Progenitor cell of endocrine pancreas (in vitro differentiated cells): ENCODE results near the gene CDH26. TPM values are rescaled to one million over a fixed set of nuclear protein-coding genes. Genes with fewer than 3 reads are reported as not detected.

Source experiments
- DNase-seq: peaks from one replicate; pipeline ENCODE4 v3.0.0; 2021; ENCODE audit warnings: low spot score; ENCODE audit not compliant: unreplicated experiment
- H3K27ac Mint-ChIP-seq: 2 replicates; pipeline ENCODE4 v1.8.0; 2021; ENCODE audit warnings: mild to moderate bottlenecking, moderate library complexity, mixed read lengths
- H3K27me3 Mint-ChIP-seq: 2 replicates; pipeline ENCODE4 v1.8.0; 2021; ENCODE audit warnings: mixed read lengths
- H3K36me3 Mint-ChIP-seq: 2 replicates; pipeline ENCODE4 v1.8.0; 2022; ENCODE audit warnings: mixed read lengths; ENCODE audit not compliant: insufficient read depth
- H3K4me1 Mint-ChIP-seq: 2 replicates; pipeline ENCODE4 v1.8.0; 2021; ENCODE audit warnings: low read depth, mixed read lengths
- H3K4me3 Mint-ChIP-seq: 2 replicates; pipeline ENCODE4 v1.8.0; 2021; ENCODE audit warnings: low read depth, mild to moderate bottlenecking, moderate library complexity, mixed read lengths
- H3K9me3 Mint-ChIP-seq: 2 replicates; pipeline ENCODE4 v1.8.0; 2021; ENCODE audit warnings: low read depth, mixed read lengths
- total RNA-seq: library from RNA; stranded (reverse); gene quantifications from 2 replicates; pipeline ENCODE4 v1.2.1, GENCODE V29; 2021
- TF ChIP-seq, protein P1 (sequence below): fragments of 200-600 bp; sonication (generic); IDR thresholded peaks from one replicate; pipeline ENCODE4 v1.5.0; 2021; ENCODE audit warnings: antibody characterized with exemption, mild to moderate bottlenecking; ENCODE audit not compliant: unreplicated experiment

Gene CDH26
- total RNA-seq, 1 donor from 2014 or later = 17.1 TPM

DNA sequence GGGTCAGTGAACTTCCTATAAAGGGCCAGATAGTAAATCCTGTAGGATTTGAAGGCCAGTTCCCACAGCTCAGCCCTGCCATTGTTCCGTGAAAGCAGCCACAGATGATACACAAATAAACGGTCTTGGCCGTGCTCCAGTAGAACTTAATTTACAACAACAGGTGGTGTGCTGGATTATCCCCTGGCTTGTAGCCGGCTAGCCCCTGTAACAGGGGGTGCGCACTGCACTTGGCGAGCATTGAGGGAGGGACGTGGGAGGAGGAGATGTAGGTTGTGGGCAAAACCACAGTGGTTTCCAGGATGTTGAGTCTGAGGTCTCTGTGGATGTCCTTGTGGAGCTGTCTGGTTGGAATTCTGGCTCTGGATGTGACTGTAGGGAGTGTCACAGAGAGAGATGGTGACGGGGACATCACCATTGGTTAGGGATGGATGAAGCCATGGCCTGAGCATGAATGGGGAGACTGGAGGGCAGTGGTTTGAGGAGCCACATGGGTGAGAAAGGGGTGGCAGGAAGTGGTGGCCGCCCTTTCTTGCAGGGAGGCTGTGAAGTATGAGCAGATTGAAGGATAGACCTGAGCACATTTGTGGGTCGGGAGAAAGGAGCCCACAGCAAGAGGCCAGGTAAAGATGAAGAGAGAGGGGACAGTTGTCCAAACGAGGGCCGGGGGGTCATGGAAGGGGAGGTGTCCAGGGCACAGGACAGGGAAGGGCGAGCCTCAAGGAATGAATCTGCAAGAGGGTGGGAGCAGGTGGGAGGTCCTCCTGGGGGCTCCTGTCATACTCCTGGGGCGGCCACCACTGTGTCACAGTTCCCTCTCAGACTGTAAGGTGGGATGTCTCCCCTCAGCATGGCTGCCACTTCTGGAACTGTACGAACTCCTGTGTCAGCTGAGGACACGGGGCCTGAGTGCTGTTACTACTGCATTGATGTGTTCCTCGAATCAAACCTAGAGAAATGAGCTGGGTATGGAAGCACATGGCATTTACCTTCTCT is 53.6 kb downstream of the CDH26 start:
- Mint-ChIP-seq H3K9me3 (peaks cover 15% of the 10 kb centered on the region), H3K36me3 (peaks cover 14% of the 10 kb centered on the region), H3K4me3 (no peak overlapping the region), H3K27ac (no peak overlapping the region), H3K4me1 (peaks cover 2% of the 10 kb centered on the region), H3K27me3 (peaks cover 5% of the 10 kb centered on the region)
- DNase-seq = no peak
- TF ChIP-seq, protein P1, sequence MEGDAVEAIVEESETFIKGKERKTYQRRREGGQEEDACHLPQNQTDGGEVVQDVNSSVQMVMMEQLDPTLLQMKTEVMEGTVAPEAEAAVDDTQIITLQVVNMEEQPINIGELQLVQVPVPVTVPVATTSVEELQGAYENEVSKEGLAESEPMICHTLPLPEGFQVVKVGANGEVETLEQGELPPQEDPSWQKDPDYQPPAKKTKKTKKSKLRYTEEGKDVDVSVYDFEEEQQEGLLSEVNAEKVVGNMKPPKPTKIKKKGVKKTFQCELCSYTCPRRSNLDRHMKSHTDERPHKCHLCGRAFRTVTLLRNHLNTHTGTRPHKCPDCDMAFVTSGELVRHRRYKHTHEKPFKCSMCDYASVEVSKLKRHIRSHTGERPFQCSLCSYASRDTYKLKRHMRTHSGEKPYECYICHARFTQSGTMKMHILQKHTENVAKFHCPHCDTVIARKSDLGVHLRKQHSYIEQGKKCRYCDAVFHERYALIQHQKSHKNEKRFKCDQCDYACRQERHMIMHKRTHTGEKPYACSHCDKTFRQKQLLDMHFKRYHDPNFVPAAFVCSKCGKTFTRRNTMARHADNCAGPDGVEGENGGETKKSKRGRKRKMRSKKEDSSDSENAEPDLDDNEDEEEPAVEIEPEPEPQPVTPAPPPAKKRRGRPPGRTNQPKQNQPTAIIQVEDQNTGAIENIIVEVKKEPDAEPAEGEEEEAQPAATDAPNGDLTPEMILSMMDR = no peak

DNA sequence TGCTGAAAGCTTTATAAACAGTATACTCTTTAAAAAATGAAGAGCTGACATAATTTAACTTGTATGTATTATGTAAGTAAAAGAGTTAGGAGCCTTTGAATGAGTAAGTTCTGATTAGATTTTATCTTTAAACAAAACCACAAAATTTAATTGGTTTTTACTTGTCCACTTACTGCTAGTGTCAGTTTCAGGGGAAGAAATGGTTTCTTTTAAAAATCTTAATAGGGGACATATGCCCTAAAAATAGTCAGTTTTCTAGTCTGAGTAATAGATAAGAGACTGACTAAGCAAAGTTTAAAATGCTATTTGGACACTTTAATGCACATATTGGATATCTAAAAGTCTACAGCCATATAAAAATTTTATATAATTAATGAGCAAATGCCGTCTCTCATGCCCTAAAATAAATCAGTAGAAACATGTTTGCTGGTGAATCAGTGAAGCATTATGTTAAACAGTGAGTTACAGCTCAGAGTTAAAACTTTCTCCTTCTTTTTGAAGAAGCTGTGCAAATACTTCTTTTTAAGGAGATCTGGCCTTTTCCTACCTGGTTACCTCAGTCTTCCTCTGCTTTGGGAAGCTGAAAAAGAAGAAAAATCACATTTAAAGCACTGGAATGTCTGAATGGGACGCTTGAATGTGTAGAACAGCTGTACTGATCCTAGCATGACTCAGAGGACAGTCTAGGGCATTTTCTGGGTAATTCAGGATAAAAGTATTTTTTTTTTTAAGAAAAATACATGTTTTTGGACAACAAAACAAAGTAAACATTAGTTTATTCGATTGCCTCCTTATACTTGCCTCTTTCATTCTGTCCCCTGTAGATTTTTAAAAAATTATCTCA is 55.3 kb downstream of the CDH26 start:
- H3K36me3 Mint-ChIP-seq = peaks cover 14% of the 10 kb centered on the region
- TF ChIP-seq, protein P1 = no peak
- H3K27me3 Mint-ChIP-seq = no peaks in the 10 kb centered on the region
- no peak overlapping the region for H3K27ac Mint-ChIP-seq
- H3K9me3 Mint-ChIP-seq = peaks cover 18% of the 10 kb centered on the region
- H3K4me3 Mint-ChIP-seq = no peak overlapping the region
- no peak for DNase-seq
- peaks cover 2% of the 10 kb centered on the region for H3K4me1 Mint-ChIP-seq

DNA sequence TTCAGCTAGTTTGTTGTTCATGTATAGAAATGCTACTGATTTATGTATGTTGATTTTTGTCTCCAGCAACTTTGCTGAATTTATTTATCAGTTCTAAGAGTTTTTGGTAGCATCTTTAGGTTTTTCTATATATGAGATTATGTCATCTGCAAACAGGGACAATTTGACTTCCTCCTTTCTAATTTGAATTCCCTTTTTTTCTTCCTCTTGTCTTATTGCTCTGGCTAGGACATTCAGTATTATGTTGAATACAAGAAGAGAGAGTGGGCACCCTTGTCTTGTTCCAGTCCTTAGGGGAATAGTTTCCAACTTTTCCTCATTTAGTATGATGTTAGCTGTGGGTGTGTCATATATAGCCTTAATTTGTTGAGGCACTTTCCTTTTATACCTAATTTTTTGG is 58.2 kb downstream of the CDH26 start:
- no peaks in the 10 kb centered on the region for H3K4me1 Mint-ChIP-seq
- H3K27ac Mint-ChIP-seq = no peak overlapping the region
- TF ChIP-seq, protein P1 = no peak
- H3K9me3 Mint-ChIP-seq = peaks cover 18% of the 10 kb centered on the region
- H3K36me3 Mint-ChIP-seq = peaks cover 15% of the 10 kb centered on the region
- H3K27me3 Mint-ChIP-seq = no peaks in the 10 kb centered on the region
- DNase-seq = no peak
- H3K4me3 Mint-ChIP-seq = no peak overlapping the region

DNA sequence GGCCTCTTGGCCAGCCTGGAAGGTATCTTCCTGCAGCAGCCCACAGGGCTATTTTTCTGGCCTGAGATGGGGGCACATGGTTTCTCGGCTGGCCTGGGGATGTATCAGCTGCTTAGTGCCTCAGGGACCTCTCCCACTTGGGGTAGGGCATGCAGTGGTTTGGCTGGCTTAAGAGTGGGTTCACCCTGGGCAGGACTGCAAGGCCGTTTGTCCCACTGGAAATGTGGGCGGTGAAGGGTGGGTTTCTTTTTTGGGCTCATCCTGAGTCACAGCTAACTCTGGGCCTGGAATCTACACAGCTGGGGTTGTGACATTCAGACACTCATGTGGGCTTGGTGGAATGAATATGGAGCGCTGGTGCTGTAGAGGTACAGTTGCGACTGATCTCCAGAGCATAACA is 62.0 kb downstream of the CDH26 start:
- Mint-ChIP-seq H3K36me3 (peaks cover 13% of the 10 kb centered on the region), H3K4me3 (no peak overlapping the region), H3K9me3 (peaks cover 16% of the 10 kb centered on the region), H3K4me1 (no peaks in the 10 kb centered on the region), H3K27me3 (no peaks in the 10 kb centered on the region), H3K27ac (no peak overlapping the region)
- TF ChIP-seq, protein P1 = no peak
- no peak for DNase-seq

DNA sequence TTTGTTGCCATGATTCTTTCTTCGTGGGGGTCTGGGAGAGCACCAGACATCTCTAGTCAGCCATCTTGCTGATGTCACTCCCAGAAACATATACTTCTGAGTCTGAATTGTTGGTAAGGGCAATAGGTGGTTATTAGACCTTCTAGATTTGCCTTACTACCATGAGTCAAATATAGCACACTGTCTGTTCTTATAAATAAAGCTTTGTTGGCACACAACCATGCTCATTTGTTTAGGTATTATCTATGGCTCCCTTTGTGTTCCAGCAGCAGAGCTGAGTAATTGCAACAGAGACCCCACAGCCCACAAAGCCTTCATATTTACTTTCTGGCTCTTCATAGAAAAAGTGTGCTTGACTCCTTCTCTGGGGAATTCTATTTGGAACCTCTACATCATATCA is 62.9 kb downstream of the CDH26 start:
- Mint-ChIP-seq H3K27ac (no peak overlapping the region), H3K36me3 (peaks cover 6% of the 10 kb centered on the region), H3K27me3 (no peaks in the 10 kb centered on the region), H3K9me3 (peaks cover 8% of the 10 kb centered on the region), H3K4me3 (no peak overlapping the region), H3K4me1 (no peaks in the 10 kb centered on the region)
- TF ChIP-seq, protein P1 = no peak
- no peak for DNase-seq
